GM19035 (cell line): ENCODE data around the gene DENND1A.

Source experiments
- ATAC-seq: cut with Tn5 transposase; IDR thresholded peaks from one replicate; pipeline ENCODE4 v1.9.1; 2021; ENCODE audit not compliant: unreplicated experiment

DENND1A gene

DNA sequence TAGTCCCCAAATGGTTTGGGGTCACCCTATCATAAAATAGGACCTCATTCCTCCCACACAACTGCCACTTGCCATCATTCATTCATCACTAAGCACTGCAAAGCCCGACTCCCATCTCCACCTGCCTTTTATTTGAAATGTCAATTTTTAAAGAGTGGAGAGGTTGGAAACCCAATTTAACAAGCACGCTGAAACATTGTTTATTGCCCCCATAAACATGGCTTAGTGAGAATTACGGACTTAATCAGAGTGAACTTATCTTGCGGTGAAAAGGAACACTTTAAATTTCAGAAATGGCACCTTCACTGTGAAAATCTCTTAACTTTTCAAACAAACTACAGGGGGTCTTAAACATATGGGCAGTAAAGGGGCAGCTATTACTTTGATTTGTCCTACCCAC, 332.9 kb downstream of the DENND1A start:
- ATAC-seq: no peak

DNA sequence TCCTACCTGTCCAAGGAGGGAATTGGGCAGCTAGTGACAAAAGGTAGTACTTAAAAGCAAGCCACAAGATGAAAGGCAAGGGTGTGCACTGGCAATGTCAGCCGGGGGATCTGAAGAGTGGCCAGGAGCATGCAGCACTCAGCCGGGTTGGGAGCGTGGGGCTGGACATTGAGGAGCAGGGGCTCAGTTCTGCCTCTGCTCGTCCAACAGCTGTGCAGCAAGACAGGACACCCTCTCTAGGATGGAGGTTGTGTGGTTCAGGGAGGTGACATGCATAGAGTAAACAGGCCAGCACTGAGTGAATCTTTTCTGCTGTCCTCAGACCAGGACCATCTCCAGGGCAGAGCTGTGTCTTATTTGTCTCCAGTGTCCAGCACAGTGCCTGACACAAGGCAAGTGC, 338.6 kb downstream of the DENND1A start:
- no peak for ATAC-seq

DNA sequence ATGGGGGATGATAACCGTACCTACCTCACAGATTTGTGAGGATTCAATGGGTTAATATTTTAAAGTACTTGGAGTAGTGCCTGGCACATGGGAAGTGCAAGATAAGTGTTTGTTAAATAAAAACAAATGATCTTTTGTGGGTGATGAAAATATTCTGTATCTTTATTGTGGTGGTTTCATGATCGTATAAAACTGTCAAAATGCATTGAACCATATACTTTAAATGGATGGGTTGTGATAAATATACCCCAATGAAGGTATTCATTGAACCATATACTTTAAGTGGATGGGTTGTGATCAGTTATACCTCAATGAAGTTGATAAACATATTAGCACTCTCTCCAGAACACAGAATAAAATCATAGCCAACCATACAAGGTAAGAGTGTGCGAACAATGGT, 339.4 kb downstream of the DENND1A start:
- no peak for ATAC-seq

DNA sequence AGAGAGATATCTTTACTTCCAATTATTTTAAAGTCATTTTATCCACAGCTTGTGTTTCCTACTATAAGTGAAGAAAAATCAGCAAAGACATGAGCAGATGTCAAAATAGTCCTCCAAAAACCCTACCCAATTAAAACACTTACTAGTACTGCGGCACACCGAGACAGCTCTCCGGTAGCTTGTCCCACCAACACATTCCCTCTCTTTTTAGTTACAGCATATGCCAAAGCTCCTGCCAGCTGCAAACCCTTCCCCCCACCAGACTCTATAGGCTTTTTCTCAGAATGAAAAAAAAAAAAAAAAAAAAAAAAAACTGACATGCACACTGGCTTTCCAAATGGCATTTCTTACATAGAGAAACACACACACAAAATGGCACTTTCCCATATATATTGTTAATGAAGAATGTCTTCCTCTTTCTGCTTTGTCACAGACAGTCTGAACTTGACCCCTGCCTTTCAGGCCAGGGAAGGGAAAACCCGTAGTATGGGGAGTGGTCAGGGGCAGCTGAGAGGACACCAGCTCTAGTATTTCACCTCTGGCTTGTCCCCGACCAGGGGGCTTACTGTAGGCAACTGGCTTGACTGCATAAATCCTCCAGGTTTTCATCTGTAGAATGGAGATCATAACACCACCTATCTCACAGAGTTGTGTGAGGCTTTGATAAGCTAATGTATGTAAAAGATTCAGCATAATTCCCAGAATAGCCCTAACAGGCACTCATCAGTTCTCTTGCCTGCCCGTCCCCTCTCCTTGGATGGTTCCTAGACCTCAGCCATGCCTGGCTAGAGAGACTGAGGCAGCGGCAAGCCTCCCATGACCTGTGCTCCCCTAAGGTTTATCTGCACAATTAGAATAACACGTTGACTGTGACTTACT, 340.3 kb downstream of the DENND1A start:
- ATAC-seq: no peak

DNA sequence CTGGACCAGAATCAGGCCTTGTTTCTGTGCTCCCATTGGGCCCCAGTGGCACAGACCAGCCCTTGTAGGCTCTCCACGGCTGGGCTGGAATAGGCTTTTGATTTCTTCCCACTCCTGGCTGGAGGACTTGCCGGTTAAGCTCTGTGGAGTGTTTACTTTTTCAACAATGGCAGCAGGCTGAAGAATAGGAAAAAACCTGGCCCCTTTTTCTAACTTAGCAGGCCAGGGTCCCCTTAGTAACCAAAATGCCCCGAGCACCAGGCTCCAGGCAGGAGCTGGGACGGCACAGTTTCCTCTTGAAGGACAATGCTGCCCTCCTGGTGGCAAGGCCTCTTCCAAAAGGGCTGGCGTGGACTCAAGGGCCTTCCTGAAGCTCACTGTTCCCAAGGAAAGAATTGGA, 343.7 kb downstream of the DENND1A start:
- ATAC-seq: no peak

DNA sequence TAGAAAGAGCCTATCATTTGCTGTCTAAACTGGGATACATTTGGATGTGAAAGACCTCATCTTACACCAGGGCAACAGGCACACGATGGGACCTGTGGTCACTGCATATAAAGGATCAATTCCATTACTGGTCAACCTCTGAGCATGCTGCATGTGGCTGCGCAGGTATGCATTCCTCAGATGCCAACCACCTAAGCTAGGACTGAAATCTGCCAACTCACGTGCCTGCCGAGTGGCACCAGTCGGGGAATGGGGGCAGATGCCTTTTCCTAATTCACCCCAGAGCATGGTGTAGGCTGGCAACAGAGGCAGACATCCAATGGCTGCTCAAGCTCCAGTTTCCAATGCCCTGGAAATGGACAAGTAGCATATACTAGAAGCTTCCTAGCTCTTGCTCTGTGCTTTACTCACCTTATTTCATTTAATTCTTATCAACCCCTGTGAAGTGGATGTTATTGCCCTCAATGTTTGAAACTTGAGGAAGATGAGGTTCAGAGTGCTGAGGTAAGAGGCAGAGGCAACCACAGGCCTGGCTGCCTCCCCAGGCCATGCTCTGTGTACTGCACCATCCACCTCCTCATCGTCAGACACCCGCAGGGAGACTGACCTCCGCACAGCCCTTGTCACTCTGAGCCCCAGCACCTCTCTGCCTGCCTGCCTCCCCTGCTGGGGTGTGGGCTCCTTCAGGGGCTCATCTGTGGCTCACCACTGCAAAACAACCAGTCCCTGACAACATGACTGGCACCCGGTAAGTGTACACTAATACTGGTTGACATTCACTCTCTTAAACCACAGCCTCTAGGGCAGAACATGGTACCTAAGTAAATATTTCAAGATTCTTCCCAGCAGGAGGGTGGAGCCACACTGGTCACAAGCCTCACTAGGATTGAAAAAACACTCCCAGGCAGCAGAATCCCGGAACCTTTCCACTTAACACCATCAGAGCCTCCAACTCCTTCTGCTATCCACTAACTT, 345.4 kb downstream of the DENND1A start:
- ATAC-seq: no peak

DNA sequence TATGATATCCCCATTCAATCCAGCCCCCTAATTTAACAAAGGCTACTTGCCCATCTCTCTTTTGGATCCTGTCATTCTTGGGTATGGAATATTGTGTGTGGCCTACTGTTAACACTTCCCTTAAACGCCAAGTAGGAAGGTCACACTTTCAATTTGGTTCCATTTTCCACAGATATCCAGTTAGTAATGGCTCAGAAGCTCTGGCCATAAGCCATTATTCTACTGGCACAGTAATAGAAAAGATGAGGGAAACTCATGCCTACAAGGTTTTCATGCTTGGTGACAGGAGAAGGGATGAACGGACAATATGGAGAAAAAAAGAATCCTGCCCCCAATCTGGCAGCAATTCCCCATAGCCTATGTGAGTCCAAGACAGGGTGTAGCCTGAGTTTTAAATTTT, 346.3 kb downstream of the DENND1A start:
- ATAC-seq: no peak

DNA sequence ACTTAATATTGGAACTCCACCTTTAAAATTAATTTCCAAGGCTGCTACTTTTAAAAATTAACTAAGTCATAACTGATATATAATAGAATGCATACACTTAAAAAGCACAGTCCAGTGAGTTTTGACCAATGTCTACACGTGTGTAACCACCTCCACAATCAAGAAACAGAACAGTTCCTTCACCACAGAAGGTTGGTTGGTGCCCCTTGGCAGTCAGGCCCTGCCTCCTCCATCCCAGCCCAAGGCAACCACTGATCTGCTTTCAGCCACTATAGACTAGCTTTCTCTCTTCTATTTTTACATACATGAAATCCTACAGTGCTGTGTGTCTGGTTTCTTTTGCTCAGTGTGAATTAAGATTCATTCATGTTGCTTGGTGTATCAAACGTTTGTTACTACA, 358.7 kb downstream of the DENND1A start:
- no peak for ATAC-seq

DNA sequence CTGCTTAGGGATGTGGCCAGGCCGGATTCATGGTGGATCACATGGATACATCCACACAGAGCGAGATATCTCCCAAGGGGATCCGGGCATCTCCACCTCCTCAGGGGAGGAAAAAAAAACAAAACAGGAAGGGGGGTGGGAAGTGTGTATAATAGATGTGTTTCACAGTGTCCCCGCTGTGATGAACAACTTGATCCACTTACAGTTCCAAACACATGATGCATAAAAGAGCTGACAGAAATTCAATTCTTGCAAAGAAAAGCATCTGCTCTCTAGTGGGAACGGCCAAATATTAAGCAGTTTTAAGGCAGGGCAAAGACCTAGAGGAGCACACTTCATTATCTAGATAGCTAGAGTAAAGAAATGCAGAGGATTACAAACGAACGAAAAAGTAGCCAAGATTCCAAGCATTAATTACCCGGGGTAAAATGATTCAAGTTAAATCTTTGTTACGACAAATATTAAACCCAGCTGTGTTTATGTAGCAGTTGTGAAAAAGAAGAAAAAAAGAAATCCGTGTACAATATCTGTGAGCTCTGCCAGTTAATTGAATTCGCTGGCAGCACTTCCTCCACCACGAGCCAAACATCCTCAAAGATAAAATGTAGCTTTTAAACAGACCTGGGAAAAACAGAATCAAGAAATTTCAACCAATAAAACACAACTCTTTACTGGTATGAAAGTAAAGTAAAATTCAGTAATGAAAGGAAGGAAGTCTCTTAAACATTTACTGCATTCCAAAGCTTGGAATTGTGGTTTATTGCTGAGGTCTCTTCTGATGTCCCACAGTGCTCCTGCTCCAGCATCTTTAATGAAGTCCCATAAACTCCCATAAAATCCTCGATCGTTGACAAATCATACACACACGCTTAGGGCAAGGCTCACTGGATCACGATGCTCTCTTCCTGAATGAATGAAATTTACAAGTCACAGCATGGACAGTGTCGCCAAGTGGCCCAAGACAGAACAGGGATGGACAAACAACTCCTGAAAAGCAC, 360.9 kb downstream of the DENND1A start:
- no peak for ATAC-seq

DNA sequence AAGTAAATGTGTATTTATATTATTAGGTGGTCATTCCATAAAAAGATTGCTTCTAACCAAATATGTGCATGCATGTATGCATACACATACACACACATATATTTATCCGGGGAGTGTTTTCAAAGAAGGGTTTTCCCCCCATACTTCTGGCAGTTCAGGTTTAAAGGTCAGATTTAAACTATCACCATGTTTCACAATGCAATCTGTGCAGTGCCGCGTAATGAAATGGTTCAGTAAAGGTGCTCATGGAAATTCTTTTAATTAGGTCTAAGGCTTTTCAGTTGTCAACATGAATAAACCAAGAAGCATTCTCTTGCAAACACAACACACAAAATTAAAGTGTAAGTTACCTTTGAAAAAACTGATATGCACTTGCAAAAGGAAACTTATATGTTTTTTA, 362.9 kb downstream of the DENND1A start:
- no peak for ATAC-seq

DNA sequence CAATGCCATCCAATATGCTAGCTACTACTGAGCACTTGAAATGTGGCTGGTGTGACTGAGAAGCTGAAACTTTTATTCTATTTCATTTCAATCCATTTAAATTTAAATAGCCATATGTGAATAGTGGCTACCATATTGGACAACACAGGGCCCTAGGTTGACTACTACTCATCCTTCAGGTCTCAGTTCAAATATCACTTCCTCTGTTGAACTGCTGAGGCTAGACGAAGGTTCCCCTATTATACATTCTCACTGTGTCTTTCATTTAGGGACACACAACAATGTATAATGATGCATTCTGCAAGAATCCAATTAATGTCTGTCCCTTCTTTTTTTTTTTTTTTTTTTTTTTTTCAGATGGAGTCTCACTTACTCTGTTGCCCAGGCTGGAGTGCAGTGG, 365.3 kb downstream of the DENND1A start:
- no peak for ATAC-seq

DNA sequence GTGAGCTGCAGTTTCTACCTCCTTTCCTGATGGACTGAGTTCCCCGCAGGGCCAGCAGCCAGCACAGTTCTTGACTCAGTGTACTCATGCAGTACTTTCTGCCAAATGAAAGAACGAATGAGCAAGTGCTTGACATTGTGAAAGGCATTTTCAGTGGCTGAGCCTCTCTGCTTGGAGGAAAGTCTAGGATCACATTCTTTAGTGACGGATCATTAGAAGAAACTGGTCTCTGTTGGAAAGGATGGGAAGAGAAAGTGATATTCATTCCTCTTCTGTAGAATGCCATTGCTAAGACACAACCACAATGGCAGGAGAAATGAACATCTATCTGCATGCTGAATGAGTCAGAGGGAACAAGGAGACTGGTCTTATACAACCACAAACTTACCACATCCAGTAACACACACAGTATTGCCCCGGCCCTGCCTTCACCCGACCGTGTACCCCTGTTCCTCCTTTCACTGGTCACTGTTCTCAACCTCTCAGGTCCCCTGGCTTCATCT, 367.0 kb downstream of the DENND1A start:
- no peak for ATAC-seq

DNA sequence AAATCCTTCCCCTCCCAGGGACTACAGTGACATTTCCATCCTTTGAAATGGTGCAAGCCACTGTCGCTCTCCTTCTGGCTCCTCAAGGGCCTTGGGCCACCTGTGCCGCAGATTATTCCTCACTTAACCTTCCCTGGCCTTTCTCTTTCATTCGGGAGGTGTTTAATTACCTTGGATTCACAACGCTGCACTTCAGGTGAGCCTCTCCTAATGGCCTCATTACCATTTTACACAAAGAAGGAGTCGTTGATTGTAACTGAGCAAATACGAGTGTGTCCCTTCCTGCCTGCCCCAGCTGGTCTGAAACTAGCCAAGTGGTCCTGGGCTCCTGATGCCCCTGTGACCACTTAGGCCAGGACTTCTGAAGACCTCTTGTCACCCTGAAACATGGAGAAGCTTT, 368.9 kb downstream of the DENND1A start:
- no peak for ATAC-seq

DNA sequence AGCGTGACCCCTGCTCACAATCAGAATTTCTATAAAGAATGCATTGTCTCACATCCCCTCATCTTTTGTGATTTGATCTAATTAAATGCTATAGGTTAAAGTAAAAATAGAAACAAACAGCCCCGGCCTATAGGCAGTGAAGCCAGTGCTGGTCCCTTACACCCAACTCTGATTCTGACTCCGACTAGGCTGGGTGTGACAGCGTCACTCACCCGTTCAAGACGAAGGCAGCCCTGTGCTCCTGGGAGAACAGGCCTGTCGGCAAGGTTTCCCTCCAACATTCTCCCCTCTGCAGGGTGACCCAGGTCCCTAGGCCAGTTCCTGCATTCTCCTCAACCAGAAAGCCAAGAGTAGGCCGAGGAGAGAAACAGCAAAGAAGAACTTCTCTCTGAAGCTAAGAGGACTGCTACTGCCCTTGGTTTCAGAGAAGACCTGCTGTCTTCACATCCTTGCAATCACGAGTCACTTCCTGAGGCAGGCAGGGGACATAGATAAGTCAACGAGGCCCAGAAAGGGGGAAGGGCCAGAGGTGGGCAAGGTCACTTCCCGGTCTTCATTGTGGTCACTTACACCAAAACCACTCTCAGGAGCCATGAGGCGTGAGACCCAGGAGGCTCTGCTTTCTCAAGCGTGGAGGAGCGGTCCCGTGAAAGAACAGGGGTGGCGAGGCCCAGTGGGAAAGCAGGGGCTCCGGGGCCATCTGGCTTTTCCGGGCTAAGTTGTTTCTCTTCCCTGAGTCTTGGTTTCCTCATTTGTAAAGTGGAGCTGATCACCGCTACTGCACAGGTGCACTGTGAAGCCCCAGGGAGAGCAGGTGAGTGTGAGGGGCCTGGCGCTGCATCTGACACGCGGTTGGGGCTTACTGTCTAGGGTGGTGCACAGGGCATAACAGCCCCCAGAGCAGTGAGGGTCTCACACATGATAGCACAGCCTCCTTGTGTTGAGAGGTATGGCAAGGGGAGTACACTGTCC, 373.2 kb downstream of the DENND1A start:
- ATAC-seq: no peak

DNA sequence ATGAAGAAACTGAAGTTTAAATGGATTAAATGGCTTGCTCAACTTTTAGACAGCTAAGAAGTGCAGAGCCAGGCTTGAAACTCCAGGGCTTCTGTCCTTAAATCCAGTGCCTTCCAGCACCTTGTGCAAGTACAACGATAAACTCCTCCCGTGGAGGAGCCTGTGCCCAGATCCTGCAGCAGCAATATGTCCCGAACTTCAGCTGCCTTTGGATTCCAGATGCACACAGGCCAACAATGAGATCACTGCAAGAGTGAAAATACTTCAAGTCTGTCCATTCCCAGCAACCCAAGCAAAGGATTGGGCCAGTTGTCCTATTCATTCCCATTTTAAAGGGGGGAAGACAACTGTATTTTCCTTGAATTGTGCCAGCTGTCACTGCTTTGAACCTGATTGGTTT, 374.3 kb downstream of the DENND1A start:
- no peak for ATAC-seq

DNA sequence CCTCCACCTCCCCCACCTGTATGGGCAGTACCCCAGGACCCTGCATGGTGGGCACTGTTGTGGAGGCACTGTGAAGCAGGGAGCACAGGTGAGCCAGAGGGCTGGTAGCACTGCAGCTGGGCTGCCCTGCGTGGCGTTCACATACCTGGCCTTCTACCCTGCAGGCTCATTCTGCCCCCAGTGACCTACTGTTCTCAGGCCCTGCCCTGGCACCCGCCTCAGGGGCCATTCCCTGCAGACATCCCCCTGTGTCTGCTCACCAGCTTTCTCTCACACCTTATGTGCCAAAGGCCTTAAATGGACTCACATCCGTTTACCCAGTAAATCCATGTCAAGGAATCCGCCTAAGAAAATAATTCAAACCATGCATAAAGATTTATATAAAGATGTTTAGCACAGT, 377.4 kb downstream of the DENND1A start:
- no peak for ATAC-seq

DNA sequence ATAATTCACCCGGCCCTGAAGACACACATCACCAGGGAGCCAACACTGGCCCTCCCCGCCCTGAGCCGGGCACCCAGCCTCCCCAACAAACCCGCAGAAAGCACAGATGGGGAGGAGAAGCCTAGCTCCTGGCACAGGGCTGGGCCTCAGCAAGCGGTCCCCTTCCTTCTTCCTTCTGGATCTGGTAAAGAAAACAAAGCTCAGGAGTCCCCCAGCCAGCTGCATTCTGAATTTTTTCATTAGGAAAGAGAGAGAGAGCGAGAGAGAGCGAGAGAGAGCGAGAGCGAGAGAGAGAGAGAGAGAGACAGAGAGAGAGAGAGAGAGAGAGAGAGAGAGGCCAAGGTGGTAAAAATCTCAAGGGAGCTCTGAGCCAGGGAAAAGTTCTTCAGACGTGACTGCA, 378.2 kb downstream of the DENND1A start:
- ATAC-seq: no peak

DNA sequence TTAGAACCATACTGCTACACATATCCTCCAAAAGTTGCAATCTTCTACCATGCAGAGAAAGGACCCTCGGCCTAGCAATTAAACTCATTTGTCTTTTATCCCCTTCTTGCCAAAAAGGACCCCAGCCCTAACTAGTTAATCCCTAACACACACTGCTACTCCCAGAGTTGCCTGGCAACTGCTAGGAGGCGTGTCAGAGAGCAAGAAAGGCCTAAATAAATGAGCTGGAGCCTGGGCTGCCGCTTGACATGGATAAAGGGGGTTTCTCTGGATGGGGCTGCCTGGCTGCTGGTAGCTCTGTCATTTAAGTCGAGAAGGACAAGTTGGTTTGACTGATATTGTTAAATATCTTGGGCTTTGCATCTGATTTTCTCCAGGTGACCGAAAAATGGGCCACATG, 379.1 kb downstream of the DENND1A start:
- ATAC-seq: no peak

DNA sequence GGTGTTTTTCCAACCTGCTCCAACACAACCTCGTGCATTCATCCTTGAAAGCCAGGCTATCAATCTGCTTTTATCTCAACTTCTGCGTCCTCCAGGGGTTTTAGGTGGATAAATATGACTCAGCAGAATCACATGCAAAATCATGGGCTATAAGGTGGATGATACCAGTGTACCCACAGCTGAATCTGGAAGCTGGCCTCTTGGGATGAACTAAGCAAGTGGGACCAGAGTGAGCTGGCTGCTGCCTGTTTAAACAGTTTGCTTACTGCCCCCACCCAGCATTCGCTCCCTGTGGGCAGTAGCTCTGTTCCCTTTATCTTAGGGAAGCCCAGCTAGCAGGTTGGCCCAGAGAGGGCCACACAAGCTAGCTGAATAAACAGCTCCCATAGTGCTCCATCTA, 379.9 kb downstream of the DENND1A start:
- ATAC-seq: no peak
